Karpas-422 (cell line): ENCODE data around the gene FOXI3. TPM values are rescaled to one million over a fixed set of nuclear protein-coding genes. Genes with fewer than 3 reads are reported as not detected.

Experiments used
- DNase-seq: peaks from one replicate; pipeline ENCODE4 v3.0.0-alpha.2; 2015
- H2AFZ ChIP-seq: fragments of 200-600 bp; sonication (generic); 2 replicates; pipeline ENCODE4 v1.6.1; 2014; ENCODE audit warnings: antibody characterized with exemption, low read length, mixed read lengths
- H3K27ac ChIP-seq: fragments of 200-600 bp; sonication (generic); 2 replicates; pipeline ENCODE4 v1.5.1; 2014; ENCODE audit warnings: mild to moderate bottlenecking, low read length, moderate library complexity
- H3K27me3 ChIP-seq: fragments of 200-600 bp; sonication (generic); 2 replicates; pipeline ENCODE4 v1.6.1; 2014; ENCODE audit warnings: low read length, mixed read lengths
- H3K36me3 ChIP-seq: fragments of 200-600 bp; sonication (generic); 2 replicates; pipeline ENCODE4 v1.6.1; 2014; ENCODE audit warnings: low read length, mixed read lengths; ENCODE audit not compliant: insufficient read depth
- H3K4me1 ChIP-seq: fragments of 200-600 bp; sonication (generic); 2 replicates; pipeline ENCODE4 v1.6.1; 2014; ENCODE audit warnings: mild to moderate bottlenecking, low read length, mixed read lengths
- H3K4me2 ChIP-seq: fragments of 200-600 bp; sonication (generic); 2 replicates; pipeline ENCODE4 v1.6.1; 2014; ENCODE audit warnings: low read length, low read depth, mild to moderate bottlenecking; ENCODE audit not compliant: poor library complexity, severe bottlenecking
- H3K4me3 ChIP-seq: fragments of 200-600 bp; sonication (generic); 2 replicates; pipeline ENCODE4 v1.5.1; 2014; ENCODE audit warnings: mild to moderate bottlenecking, antibody characterized with exemption, low read length, mixed read lengths
- H3K79me2 ChIP-seq: fragments of 200-600 bp; sonication (generic); 2 replicates; pipeline ENCODE4 v1.6.1; 2014; ENCODE audit warnings: mild to moderate bottlenecking, low read length, mixed read lengths
- H3K9ac ChIP-seq: fragments of 200-600 bp; sonication (generic); 2 replicates; pipeline ENCODE4 v1.6.0; 2014; ENCODE audit warnings: low read length
- H3K9me2 ChIP-seq: fragments of 200-600 bp; sonication (generic), shearing (Covaris generic); replicated peaks from 2 replicates; pipeline ENCODE4 v1.6.0; 2014; ENCODE audit warnings: mild to moderate bottlenecking, low read length, moderate library complexity; ENCODE audit not compliant: insufficient read depth
- H3K9me3 ChIP-seq: fragments of 300-700, 200-600 bp; sonication (generic); 2 replicates; pipeline ENCODE4 v1.6.1; 2014; ENCODE audit warnings: low read length, mixed read lengths
- H4K20me1 ChIP-seq: fragments of 200-600 bp; sonication (generic); 2 replicates; pipeline ENCODE4 v1.6.1; 2014; ENCODE audit warnings: mild to moderate bottlenecking, antibody characterized with exemption, low read length, low read depth; ENCODE audit not compliant: insufficient read depth
- total RNA-seq: library from RNA; depleted of rRNA; stranded (reverse); fragments of >200 nt; shearing (Covaris generic); gene quantifications from 2 replicates; pipeline ENCODE4 v1.2.3, GENCODE V29; 2014; ENCODE audit warnings: low replicate concordance

FOXI3 gene
- total RNA-seq, 1 experiment from 2014 or later, result not detected

- Histone ChIP-seq H3K4me3 (no peak overlapping the region), H3K27me3 (no peaks in the 10 kb centered on the region), H2AFZ (no peak overlapping the region), H3K4me2 (no peak overlapping the region), H3K9ac (no peak overlapping the region), H4K20me1 (no peaks in the 10 kb centered on the region), H3K4me1 (no peaks in the 10 kb centered on the region), H3K9me2 (no peaks in the 10 kb centered on the region), H3K27ac (no peak overlapping the region), H3K36me3 (no peaks in the 10 kb centered on the region), H3K9me3 (no peaks in the 10 kb centered on the region), H3K79me2 (no peaks in the 10 kb centered on the region)
- no peak for DNase-seq
Observed at GRCh38 chr2:88450925-88451810, 1.3 kb downstream of the FOXI3 start.

DNA sequence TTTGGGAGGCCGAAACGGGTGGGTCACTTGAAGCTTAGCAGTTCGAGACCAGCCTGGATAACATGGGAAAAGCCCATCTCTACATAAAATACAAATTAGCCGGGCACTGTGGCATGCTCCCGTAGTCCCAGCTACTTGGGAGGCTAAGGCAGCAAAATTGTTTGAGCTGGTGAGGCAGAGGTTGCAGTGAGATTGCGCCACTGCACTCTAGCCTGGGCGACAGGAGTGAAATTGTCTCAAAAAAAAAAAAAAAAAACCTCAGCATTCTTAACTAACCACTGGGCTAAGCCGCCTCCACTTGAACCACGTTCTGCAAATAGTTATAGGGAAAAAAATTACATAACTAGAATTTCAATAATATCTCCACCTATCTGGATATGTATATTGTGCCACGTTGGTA, 2.3 kb downstream of the FOXI3 start:
- no peaks in the 10 kb centered on the region for H3K36me3 ChIP-seq
- H3K4me2 ChIP-seq, result no peak overlapping the region
- H3K27ac ChIP-seq, result no peak overlapping the region
- no peaks in the 10 kb centered on the region for H3K79me2 ChIP-seq
- H3K4me3 ChIP-seq, result no peak overlapping the region
- no peak overlapping the region for H3K9ac ChIP-seq
- no peaks in the 10 kb centered on the region for H4K20me1 ChIP-seq
- H3K27me3 ChIP-seq, result no peaks in the 10 kb centered on the region
- no peak for DNase-seq
- no peaks in the 10 kb centered on the region for H3K9me3 ChIP-seq
- H2AFZ ChIP-seq, result no peak overlapping the region
- no peaks in the 10 kb centered on the region for H3K4me1 ChIP-seq
- no peaks in the 10 kb centered on the region for H3K9me2 ChIP-seq

DNA sequence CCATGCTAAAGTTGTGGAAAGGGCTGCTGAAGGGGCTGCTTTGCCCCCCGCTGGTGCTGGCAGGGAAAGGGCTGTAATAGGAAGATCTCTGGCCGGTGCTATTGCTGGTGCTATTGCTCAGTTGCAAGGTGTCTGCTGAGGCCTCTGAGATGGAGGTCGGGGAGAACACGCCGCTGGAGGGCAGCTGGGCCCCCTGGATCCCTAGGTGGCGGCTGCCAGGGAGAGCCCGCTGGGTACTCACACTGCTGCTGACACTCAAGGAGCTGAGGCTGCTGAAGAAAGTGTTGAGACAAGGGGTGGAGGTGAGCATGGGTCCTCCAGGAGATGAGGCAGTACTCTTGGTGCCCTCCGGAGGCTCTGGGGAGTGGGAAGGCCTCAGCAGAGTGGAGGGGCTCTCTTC, 4.2 kb downstream of the FOXI3 start:
- Histone ChIP-seq H2AFZ (no peak overlapping the region), H3K36me3 (no peaks in the 10 kb centered on the region), H3K79me2 (no peaks in the 10 kb centered on the region), H3K9me2 (no peaks in the 10 kb centered on the region), H3K9me3 (no peaks in the 10 kb centered on the region), H3K4me2 (no peak overlapping the region), H3K9ac (no peak overlapping the region), H3K4me1 (no peaks in the 10 kb centered on the region), H3K4me3 (no peak overlapping the region), H4K20me1 (no peaks in the 10 kb centered on the region), H3K27me3 (no peaks in the 10 kb centered on the region), H3K27ac (no peak overlapping the region)
- DNase-seq, result no peak

DNA sequence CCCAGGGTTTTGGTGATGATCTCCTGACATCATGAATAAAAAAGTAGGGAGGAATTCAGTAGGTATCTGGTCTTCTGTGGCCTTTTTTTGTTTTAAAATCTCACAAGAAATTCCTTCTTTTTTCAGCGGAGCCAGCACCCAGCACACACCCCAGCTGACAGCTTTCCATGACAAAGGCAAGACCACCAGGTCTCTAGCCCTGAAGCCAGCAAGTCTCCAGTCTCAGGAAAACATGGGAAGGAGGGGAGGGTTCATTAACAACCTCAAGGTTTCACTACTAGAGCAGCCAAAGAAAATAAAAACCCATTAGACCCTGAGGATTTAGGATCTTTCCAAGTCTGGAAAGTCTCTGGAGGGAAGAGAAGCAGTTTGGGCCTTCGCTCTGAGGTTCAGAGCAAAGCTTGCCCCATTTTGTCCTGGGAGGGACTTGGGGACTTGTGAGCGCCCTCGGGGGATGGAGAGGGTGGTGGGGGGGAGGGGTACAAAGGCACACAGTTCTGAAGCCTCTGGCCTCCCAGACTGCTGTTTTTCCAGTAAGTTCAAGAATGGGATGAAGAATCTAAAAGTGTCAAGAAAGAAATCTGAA, 9.0 kb downstream of the FOXI3 start:
- no peaks in the 10 kb centered on the region for H3K36me3 ChIP-seq
- no peak overlapping the region for H3K4me3 ChIP-seq
- H2AFZ ChIP-seq, result no peak overlapping the region
- no peaks in the 10 kb centered on the region for H3K79me2 ChIP-seq
- no peak overlapping the region for H3K9ac ChIP-seq
- no peaks in the 10 kb centered on the region for H3K9me2 ChIP-seq
- no peaks in the 10 kb centered on the region for H4K20me1 ChIP-seq
- no peak overlapping the region for H3K27ac ChIP-seq
- no peaks in the 10 kb centered on the region for H3K9me3 ChIP-seq
- no peaks in the 10 kb centered on the region for H3K4me1 ChIP-seq
- H3K27me3 ChIP-seq, result no peaks in the 10 kb centered on the region
- no peak overlapping the region for H3K4me2 ChIP-seq
- DNase-seq, result no peak

DNA sequence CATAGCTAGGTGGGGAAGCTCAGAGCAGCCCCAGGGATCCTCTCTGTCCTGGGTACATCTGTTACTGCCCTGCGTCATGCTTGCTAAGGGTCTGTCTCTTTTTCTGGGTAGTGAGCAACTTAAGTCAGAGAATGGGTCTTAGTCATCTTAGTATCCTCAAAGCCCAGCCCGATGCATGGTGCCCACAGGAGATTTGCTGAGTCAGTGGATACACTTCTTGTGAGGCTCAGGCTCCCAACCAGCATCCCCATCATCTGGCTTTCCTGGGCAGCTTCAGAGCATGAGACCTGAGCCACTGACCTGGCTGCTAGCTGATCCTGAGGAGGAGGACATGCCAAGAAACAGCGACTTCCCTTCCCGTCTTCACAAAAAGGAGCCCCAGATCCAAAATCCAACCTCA, 10.0 kb downstream of the FOXI3 start:
- no peaks in the 10 kb centered on the region for H3K4me1 ChIP-seq
- no peak overlapping the region for H3K9ac ChIP-seq
- no peaks in the 10 kb centered on the region for H3K9me2 ChIP-seq
- no peaks in the 10 kb centered on the region for H3K79me2 ChIP-seq
- H4K20me1 ChIP-seq, result no peaks in the 10 kb centered on the region
- H3K27me3 ChIP-seq, result no peaks in the 10 kb centered on the region
- H3K9me3 ChIP-seq, result no peaks in the 10 kb centered on the region
- H3K36me3 ChIP-seq, result no peaks in the 10 kb centered on the region
- H3K27ac ChIP-seq, result no peak overlapping the region
- H3K4me2 ChIP-seq, result no peak overlapping the region
- no peak overlapping the region for H3K4me3 ChIP-seq
- H2AFZ ChIP-seq, result no peak overlapping the region
- DNase-seq, result no peak

DNA sequence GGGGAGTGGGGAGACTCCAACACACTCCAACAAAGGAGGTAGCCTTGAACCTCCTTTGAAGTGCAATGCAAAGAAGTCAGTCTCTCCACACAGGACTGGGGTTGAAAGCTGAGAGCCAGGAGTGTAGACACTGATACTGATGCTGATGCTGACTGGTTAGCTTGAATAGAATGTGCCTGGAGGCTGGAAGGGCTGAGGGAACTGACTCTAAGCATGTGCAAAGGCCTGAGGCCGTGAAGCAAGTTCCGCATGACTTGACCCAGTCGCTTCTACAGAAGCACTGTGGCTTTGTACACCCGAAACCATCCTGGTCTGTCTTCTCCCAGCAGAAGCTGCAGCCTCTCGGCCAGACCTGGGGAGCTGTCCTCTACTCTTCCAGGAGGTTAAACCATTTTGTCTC, 10.4 kb downstream of the FOXI3 start:
- Histone ChIP-seq H3K9ac (no peak overlapping the region), H3K27ac (no peak overlapping the region), H3K36me3 (no peaks in the 10 kb centered on the region), H3K4me3 (no peak overlapping the region), H4K20me1 (no peaks in the 10 kb centered on the region), H2AFZ (no peak overlapping the region), H3K27me3 (no peaks in the 10 kb centered on the region), H3K4me1 (no peaks in the 10 kb centered on the region), H3K9me2 (no peaks in the 10 kb centered on the region), H3K4me2 (no peak overlapping the region), H3K79me2 (no peaks in the 10 kb centered on the region), H3K9me3 (no peaks in the 10 kb centered on the region)
- DNase-seq, result no peak

DNA sequence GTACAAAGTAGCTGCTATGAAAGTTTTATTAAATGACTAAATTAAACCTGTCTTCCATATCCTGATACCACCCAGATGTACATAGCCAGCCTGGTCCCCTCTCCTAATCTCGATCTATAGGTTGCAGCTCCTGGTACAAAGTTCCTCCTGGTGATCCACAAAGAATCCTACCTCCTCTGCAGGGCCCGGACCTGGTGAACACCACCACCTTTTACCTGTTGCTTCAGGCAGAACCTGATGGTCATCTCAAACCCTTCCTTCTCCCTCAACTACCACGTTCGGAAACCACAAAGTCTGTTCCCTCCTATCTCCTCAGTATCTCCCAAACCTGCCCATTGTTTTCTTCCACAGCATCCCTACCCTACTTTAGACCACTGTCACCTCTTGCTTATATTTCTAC, 15.5 kb downstream of the FOXI3 start:
- Histone ChIP-seq H3K79me2 (no peaks in the 10 kb centered on the region), H3K9ac (no peak overlapping the region), H3K4me2 (no peak overlapping the region), H3K9me2 (no peaks in the 10 kb centered on the region), H3K4me3 (no peak overlapping the region), H3K36me3 (no peaks in the 10 kb centered on the region), H3K4me1 (no peaks in the 10 kb centered on the region), H3K27me3 (no peaks in the 10 kb centered on the region), H3K9me3 (no peaks in the 10 kb centered on the region), H4K20me1 (no peaks in the 10 kb centered on the region), H3K27ac (no peak overlapping the region), H2AFZ (no peak overlapping the region)
- no peak for DNase-seq

DNA sequence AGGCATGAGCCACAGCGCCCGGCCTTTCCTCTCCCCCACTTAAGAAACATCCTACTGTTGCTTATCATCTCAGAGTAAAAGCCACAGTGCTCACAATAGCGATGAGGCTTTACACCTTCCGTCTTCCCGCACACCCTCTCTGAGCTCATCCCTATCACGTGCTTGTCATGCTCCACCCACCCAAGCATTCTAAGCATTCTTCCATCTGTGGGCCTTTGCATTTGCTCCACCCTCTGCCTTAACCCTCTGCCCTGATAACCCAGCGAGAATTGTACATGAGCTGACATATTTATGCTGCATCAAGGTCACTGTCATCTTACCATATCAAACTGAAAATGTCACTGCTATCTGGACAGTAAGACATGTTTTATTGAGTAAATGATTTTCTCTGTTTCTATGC, 22.6 kb downstream of the FOXI3 start:
- no peak overlapping the region for H2AFZ ChIP-seq
- no peak overlapping the region for H3K4me3 ChIP-seq
- H3K4me2 ChIP-seq, result no peak overlapping the region
- H3K36me3 ChIP-seq, result no peaks in the 10 kb centered on the region
- H3K9ac ChIP-seq, result no peak overlapping the region
- H3K9me2 ChIP-seq, result no peaks in the 10 kb centered on the region
- H3K27me3 ChIP-seq, result no peaks in the 10 kb centered on the region
- H3K27ac ChIP-seq, result no peak overlapping the region
- no peak for DNase-seq
- no peaks in the 10 kb centered on the region for H3K9me3 ChIP-seq
- no peaks in the 10 kb centered on the region for H3K79me2 ChIP-seq
- H3K4me1 ChIP-seq, result no peaks in the 10 kb centered on the region
- no peaks in the 10 kb centered on the region for H4K20me1 ChIP-seq
